Spinal cord (tissue), 10 donors: ENCODE results near the gene CSK. TPM values are rescaled to one million over a fixed set of nuclear protein-coding genes. Genes with fewer than 3 reads are reported as not detected.

Experiments
- DNase-seq, 6 donors: peaks; one replicate each; pipeline versions ENCODE4 v3.0.0 to v3.0.0-alpha.2; 2013 to 2015; ENCODE audit warnings: low spot score in 6 of 6, low read depth in 4 of 6
- H3K27ac ChIP-seq: one replicate; pipeline ENCODE4 v1.5.1; 2013; ENCODE audit warnings: low read depth, low read length, control low read depth
- H3K27me3 ChIP-seq: one replicate; pipeline ENCODE4 v1.6.1; 2013; ENCODE audit warnings: low read length; ENCODE audit not compliant: control insufficient read depth, insufficient read depth
- H3K36me3 ChIP-seq: one replicate; pipeline ENCODE4 v1.6.1; 2013; ENCODE audit warnings: low read length; ENCODE audit not compliant: control insufficient read depth, insufficient read depth
- H3K4me1 ChIP-seq: one replicate; pipeline ENCODE4 v1.6.1; 2013; ENCODE audit warnings: low read length; ENCODE audit not compliant: control insufficient read depth, insufficient read depth
- H3K4me3 ChIP-seq: one replicate; pipeline ENCODE4 v1.5.1; 2013; ENCODE audit warnings: low read depth, low read length, control low read depth
- H3K9me3 ChIP-seq: one replicate; pipeline ENCODE4 v1.6.1; 2013; ENCODE audit warnings: low read length; ENCODE audit not compliant: control insufficient read depth, insufficient read depth
- WGBS: methylation state at CpG from one replicate; pipeline ENCODE4 v1.1.5; 2013; ENCODE audit warnings: missing lambda C conversion rate; ENCODE audit not compliant: insufficient coverage; 5-methylcytosine and 5-hydroxymethylcytosine counted together
- polyA plus RNA-seq, 2 donors: library from polyadenylated mRNA; unstranded; fragments of 120-200 nt; gene quantifications; one replicate each; pipeline ENCODE4 v1.2.1, GENCODE V29; 2013; ENCODE audit not compliant: insufficient read length in 2 of 2
- total RNA-seq, 2 donors: library from RNA; depleted of rRNA in 1 of 2; stranded (reverse); fragments of 120-200 nt in 1 of 2; fragments of >200 nt in 1 of 2; gene quantifications; one replicate each; pipeline versions ENCODE4 v1.2.3 to v1.2.4, GENCODE V29; 2013 to 2014
- donor health status: healthy.

CSK gene
- total and polyA plus RNA-seq, 4 donors = 20.1 to 79.4 (median 52.9) TPM

GRCh38 chr15:74768771-74769342 lies 13.0 kb upstream of the CSK start:
- peak in 5 of 6 donors; percentile 35 to 89 (median 50) for DNase-seq
- 7% methylated on average over 9 of the region's 9 CpGs for WGBS
- no peak overlapping the region for H3K4me3 ChIP-seq
- H3K27ac ChIP-seq = no peak overlapping the region
- peaks cover 29% of the 10 kb centered on the region for H3K4me1 ChIP-seq
- no peaks in the 10 kb centered on the region for H3K27me3 ChIP-seq
- no peaks in the 10 kb centered on the region for H3K9me3 ChIP-seq
- no peaks in the 10 kb centered on the region for H3K36me3 ChIP-seq

GRCh38 chr15:74769463-74770025 lies 12.3 kb upstream of the CSK start:
- Histone ChIP-seq H3K4me3 (no peak overlapping the region), H3K4me1 (peaks cover 30% of the 10 kb centered on the region), H3K36me3 (no peaks in the 10 kb centered on the region), H3K27me3 (no peaks in the 10 kb centered on the region), H3K9me3 (no peaks in the 10 kb centered on the region), H3K27ac (no peak overlapping the region)
- no peak for DNase-seq
- WGBS = 81% methylated on average over 6 of the region's 7 CpGs

- H3K4me3 ChIP-seq = no peak overlapping the region
- no peak for DNase-seq
- peaks cover 30% of the 10 kb centered on the region for H3K4me1 ChIP-seq
- WGBS = 68% methylated on average over 4 of the region's 4 CpGs
- H3K27ac ChIP-seq = no peak overlapping the region
- no peaks in the 10 kb centered on the region for H3K27me3 ChIP-seq
- no peaks in the 10 kb centered on the region for H3K9me3 ChIP-seq
- H3K36me3 ChIP-seq = no peaks in the 10 kb centered on the region
Observed at GRCh38 chr15:74770211-74770903, 11.5 kb upstream of the CSK start.

- Histone ChIP-seq H3K27ac (no peak overlapping the region), H3K4me3 (no peak overlapping the region)
- WGBS = 72% methylated on average over 5 of the region's 5 CpGs
Observed at GRCh38 chr15:74773329-74773728, 8.6 kb upstream of the CSK start.

GRCh38 chr15:74773731-74774252 lies 8.1 kb upstream of the CSK start:
- DNase-seq = peak in 1 of 6 donors; percentile 54

More at GRCh38 chr15:74773329-74773728, 8.6 kb upstream of the CSK start:
- no peak for DNase-seq
- no peaks in the 10 kb centered on the region for H3K36me3 ChIP-seq
- H3K9me3 ChIP-seq = no peaks in the 10 kb centered on the region
- no peaks in the 10 kb centered on the region for H3K27me3 ChIP-seq
- peaks cover 43% of the 10 kb centered on the region for H3K4me1 ChIP-seq

GRCh38 chr15:74775132-74775562 lies 6.7 kb upstream of the CSK start:
- WGBS = 98% methylated on average over 4 of the region's 5 CpGs
- Histone ChIP-seq H3K9me3 (no peaks in the 10 kb centered on the region), H3K36me3 (no peaks in the 10 kb centered on the region), H3K27ac (no peak overlapping the region), H3K4me1 (peaks cover 37% of the 10 kb centered on the region), H3K27me3 (no peaks in the 10 kb centered on the region), H3K4me3 (no peak overlapping the region)
- no peak for DNase-seq

More at GRCh38 chr15:74773731-74774252, 8.1 kb upstream of the CSK start:
- 22% methylated on average over 3 of the region's 5 CpGs for WGBS
- H3K36me3 ChIP-seq = no peaks in the 10 kb centered on the region
- no peaks in the 10 kb centered on the region for H3K9me3 ChIP-seq
- peaks cover 38% of the 10 kb centered on the region for H3K4me1 ChIP-seq
- no peak overlapping the region for H3K4me3 ChIP-seq
- no peak overlapping the region for H3K27ac ChIP-seq
- H3K27me3 ChIP-seq = no peaks in the 10 kb centered on the region

GRCh38 chr15:74775894-74776293 lies 6.0 kb upstream of the CSK start:
- H3K36me3 ChIP-seq = no peaks in the 10 kb centered on the region
- H3K27me3 ChIP-seq = no peaks in the 10 kb centered on the region
- no peak overlapping the region for H3K4me3 ChIP-seq
- no peak for DNase-seq
- no peak overlapping the region for H3K27ac ChIP-seq
- H3K9me3 ChIP-seq = no peaks in the 10 kb centered on the region
- H3K4me1 ChIP-seq = peaks cover 39% of the 10 kb centered on the region
- WGBS = no CpG with 5 or more reads among the region's 4 CpGs

GRCh38 chr15:74776821-74777768 lies 4.8 kb upstream of the CSK start:
- WGBS = 36% methylated on average over 11 of the region's 13 CpGs
- Histone ChIP-seq H3K27me3 (no peaks in the 10 kb centered on the region), H3K4me1 (peaks cover 36% of the 10 kb centered on the region), H3K9me3 (no peaks in the 10 kb centered on the region), H3K27ac (no peak overlapping the region), H3K36me3 (no peaks in the 10 kb centered on the region), H3K4me3 (no peak overlapping the region)
- peak in 1 of 6 donors; percentile 28 for DNase-seq
